GM03348 (cell line): Measurements from ENCODE around the gene TPRX1.
"Not testable (repeated sequence)": the region's sequence is repeated elsewhere in the genome, so short reads cannot be mapped to it uniquely, and the experiment has no call there.

ENCODE experiments used
- DNase-seq: peaks from one replicate; pipeline ENCODE4 v3.0.0; 2012; ENCODE audit warnings: low spot score

Gene TPRX1

DNA sequence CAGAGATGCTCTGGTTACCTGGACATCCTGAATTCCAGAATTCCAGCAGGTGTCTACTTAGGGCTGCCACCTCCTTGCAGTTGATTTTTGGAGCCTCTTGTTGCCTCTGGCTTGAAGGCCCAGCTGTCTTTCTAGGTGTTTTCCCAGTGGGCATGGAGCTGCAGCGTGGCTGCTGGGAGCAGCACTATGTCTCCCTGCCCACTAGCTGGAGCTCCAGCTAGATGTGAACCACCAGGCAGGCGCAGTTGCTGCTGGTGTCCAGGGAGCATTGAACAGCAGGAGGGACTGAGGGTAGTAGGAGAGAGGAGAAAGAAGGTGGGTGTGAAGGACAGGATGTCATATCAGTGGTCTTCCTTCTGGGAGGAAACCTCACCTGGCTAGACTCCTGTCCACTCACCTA, 35.7 kb downstream of the TPRX1 start:
- no peak for DNase-seq

DNA sequence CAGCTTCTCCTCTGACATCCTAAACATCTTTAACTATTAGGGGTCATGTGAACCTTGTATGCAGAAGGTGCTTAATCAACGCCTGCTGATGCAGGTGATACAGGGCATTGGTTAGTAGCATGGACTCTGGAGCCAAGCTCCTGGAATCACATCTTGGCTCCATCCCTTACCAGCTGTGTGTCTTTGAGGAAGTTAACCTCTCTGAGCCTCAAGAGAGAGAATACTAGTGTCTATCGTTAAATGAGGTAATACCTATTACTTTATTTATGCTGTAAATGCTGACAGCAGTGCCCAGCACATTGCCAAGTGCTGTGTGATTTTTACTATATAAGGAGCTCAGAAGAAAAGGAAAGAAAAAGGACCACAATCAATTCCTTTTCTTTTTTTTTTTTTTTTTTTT, 37.0 kb downstream of the TPRX1 start:
- no peak for DNase-seq

DNA sequence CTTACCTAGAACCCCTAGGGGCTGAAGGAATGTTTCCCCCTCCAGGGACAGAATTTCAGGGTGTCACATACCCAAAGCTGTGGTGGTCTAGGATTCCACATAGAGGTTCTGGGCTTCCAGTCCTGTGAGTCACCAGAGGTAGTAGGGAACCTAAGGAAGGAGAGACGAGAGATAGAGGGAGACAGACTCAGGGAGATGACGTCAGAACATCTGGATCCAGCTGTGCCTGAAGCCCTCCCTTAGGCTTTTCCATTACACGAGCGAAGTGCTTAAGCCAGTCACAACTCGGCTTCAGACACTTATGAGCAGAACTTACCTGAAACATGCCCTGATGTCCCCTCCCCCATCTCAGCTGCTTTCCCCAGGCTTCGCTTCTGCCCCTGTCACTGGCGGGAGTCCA, 37.7 kb downstream of the TPRX1 start:
- no peak for DNase-seq

DNA sequence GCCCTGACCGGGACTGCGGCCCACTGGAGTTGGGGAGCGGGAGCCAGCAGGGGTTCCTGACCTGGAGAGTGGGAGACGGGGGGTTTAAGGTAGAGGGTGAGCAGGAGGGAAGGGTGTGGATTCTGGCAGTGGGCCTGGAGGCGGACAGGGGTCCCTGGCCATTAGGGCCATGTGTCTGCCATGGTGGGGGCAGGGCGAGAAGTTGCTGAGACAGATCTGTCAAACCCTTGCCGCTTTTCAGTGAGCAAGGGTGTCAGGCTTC, 38.1 kb downstream of the TPRX1 start:
- no peak for DNase-seq

DNA sequence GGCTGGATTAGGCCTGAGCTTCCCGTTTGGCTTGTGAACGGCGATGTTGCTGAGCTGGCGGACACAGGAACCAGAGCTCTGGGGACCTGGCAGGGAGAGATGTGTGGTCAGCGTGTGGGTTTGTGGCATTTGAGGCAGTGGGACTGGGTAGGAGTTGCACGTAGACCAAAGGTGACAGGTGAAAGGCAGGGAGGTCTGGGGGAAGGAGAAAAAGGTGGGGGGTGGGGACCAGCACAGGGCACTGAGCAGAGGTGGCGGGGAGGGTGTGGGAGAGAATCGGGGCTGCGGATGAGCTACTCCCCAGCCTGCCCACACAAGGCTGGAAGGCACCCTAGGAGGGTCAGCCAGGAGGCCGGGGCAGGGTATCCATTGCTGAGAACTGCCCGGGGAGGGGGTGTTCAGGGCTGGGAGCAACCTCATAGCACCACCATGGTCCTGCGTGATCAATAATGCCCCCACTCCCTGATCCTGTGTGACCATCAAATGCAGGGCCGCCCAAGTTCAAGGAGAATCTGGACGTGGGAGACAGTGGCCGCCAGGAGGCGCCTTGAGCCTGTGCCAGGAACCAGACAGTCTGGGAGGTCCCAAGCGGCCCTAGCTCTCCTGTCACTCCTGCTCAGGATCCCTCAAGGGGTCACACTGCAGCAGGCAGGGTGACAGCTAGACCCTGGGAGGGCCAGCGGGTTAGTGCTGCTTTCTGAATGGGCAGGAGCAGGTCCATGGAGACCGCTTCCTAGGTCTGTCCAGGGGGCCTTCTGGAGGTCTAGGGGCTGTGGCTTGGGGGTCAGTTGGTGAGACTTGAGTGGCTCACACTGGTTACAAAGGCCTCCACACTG, 38.6 kb downstream of the TPRX1 start:
- DNase-seq: peak; percentile 73

DNA sequence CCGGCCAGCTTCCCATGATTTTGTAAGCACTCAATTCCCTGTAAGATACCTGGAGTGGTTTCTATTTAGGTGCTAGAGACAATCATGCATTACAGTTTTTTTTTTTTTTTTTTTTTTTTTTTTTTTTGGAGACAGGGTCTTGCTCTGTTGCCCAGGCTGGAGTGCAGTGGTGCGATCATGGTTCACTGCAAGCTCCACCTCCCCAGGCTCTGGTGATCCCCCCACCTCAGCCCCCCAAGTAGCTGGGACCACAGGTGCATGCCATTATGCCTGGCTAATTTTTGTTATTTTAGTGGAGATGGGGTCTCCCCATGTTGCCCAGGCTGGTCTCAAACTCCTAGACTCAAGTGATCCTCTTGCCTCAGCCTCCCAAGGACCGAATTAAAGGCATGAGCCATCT, 39.6 kb downstream of the TPRX1 start:
- DNase-seq: not testable (repeated sequence)

DNA sequence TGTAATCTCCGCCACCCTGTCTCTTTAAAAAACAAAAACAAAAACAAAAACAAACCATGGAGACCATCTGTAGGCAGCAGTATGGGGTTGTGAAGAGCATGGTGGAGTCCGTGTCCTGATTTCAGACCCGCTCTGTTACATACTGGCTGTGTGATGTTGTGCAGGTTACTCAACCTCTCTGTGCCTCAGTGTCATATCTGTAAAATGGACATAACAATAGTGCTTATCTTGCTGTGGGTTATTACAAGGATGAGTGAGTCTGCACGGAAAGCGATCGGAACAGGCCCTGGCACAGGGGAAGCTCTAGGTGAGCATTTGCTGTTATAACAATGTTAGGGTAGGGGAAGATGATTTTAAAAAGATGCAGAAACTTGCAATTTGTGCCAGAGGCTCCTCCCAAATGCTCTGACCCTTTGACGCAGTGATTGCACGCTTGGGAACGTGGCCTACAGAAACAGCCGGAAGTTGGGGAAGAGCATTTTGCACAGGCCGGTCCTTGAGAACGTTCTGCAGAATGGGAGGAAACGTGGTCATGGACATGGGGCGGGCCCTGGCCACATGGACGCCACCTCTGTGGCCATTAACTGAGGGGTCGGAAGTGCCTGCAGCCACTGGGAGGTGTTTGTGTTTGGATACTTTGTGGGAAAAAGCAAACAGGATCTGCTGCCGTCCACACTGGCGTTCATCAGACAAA, 41.6 kb downstream of the TPRX1 start:
- DNase-seq: no peak

DNA sequence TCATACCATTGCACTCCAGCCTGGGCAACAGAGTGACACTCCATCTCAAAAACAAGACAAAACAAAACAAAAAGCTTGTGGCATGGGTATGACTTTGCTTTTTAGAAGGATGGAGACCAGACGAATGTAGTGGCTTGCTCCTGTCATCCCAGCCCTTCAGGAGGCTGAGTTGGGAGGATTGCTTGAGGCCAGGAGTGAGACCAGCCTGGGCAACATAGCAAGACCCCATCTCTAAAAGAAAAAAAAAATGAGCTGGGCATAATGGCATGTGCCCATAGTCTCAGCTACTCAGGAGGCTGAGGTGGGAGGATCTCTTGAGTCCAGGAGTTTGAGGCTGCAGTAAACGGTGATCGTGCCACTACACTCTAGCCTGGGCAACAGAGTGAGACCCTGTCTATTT, 42.2 kb downstream of the TPRX1 start:
- DNase-seq: no peak

DNA sequence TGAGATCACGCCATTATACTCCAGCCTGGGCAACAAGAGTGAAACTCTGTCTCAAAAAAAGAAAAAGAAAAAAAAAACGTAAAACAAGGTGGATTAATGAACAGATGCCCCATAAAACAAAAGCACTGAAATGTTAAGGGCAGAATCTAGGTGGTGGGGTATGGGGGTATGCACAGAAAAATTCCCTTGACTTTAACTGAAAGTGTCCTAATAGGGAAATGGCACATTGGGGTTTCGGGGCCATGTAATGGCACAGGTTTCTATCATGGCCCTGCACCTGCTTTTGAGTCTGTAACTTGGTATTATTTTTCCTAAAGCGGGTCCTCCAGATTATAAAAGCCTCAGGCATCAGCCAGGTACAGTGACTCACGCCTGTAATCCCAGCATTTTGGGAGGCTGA, 42.8 kb downstream of the TPRX1 start:
- DNase-seq: no peak

DNA sequence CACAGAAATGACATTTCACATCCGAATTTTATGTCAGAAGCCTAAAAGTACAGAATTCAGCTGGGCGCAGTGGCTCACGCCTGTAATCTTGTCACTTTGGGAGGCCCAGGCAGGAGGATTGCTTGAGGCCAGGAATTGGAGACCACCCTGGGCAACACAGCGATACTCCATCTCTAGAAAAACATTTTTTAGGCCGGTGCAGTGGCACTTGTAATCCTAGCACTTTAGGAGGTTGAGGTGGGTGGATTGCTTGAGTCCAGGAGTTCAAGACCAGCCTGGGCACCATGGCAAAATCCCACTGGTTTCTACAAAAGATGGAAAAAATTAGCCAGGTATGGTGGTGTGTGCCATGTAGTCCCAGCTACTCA, 43.7 kb downstream of the TPRX1 start:
- no peak for DNase-seq

DNA sequence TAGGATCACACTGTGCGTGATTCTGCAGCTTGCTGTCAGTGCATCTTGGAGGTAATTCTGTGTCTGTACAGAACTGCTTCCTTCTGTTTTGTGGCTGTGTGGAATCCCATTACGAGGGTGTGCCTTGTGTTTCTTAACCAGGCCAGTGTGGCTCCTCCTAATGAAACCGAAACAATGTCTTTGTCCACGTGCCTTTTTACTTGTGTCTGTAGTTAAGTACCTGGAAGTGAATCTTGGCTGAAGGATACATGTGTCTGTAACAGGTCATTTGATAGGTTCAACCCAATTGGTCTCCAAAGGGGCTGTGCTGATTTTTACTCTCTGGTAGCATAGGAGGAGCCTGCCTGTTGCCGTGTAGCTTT, 45.9 kb downstream of the TPRX1 start:
- DNase-seq: no peak

DNA sequence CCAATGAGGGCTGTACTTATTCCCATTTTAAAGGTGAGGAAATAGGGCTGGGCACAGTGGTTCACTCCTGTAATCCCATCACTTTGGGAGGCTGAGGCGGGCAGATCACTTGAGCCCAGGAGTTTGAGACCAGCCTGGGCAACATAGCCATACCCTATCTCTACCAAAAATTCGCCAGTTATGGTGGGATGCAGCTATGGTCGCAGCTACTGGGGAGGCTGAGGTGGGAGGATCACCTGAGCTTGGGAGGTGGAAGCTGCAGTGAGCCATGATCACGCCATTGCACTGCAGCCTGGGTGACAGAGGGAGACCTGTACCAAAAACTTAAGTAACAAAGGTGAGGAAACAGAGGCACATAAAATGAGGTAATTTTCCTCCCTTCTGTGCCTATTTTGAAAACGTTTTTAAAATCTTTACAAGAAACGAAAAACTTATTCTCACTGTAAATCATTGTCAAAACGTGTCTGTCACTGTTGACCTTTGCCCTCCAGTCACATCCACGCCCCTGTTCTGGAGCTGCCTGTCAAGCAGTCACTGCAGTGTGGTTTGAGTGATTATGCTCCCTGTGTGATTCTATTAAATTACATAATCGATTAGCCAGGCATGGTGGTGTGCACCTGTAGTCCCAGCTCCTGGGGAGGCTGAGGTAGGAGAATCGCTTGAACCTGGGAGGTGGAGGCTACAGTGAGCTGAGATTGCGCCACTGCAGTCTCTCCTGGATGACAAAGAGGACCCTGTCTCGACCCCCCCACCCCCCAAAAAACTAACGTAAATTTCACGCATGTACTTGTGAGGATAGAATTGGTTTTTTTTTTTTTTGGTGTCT, 46.5 kb downstream of the TPRX1 start:
- no peak for DNase-seq

DNA sequence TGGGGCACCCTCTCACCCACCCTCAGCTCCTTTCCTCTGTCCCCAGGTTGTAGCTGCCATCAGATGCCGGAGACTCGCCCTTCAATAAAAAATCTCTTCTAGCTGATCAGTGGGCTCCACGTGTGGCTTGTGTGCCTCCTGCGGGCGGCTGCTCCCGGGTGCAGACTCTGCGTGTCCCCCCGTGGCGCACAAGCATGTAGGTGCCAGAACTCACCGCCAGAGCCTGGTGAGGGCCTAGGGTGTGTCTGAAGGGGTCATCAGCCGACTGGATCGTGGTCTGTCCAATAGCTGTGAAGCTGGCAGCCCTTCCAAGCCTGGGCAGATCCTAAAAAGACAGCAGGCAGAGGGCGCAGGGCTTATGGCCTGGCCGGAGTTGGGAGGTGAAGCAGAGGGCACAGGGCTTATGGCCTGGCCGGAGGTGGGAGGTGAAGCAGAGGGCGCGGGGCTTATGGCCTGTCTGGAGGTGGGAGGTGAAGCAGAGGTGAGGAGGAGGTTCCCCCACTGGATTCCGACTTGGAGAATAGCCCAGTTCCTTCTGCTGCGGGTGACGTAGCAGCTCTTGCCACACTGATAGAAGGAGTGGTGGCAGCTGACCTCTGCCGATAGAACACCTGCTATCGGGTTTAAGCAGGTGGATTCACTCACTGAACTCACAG, 47.3 kb downstream of the TPRX1 start:
- DNase-seq: no peak

DNA sequence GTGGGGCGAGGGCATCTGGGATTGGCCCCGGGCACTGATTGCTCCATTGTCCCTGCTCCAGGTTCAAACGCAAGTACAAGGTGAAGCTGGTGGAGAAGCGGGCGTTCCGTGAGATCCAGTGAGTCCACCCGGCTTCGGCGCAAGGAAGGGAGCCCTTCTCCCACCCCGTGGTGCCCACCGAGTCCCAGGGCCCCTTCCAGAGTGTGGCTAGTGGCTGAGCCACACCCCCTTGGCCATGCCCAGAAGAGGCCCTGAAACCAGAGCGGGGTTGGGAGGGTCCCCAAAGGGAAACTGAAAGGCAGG, 47.8 kb downstream of the TPRX1 start:
- no peak for DNase-seq

DNA sequence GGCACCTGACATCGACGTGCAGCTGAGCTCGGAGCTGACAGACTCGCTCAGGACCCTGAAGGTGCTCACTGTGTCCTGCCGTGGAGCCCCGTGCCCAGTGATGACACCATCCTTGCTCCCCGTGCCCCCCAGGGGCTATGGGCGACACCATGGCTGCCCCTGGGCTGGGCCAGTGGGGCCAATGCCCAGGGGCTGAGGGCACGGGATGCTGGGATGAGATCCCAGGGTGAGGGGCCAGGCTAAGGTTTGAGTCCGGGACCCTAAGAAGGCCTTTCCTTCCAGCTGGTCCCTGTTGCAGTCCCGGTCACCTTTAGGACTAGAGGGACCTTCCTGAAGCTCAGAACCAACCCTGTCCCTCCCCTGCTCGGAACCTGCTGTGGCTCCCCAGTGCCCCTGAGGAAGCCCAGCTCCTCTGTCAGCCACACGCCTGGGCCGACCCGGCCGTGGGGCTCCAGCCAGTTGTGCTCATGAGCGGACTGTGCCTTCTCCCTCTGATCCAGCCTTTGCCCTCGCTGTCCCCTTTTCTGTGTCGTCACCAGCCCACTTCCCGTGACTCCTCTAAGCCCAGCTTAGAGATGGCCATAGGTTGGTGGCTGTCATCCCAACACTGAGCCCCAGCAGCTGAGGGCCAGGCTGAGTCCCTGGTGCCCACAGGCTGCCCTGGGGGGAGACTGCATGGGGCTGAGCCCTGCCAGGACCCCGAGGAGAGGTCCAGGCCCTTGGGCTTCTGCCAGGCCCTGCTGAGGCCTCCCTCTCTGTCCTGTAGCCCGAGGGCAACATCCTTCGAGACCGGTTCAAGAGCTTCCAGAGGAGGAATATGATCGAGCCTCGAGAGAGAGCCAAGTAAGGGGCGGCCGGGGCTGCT, 48.4 kb downstream of the TPRX1 start:
- DNase-seq: no peak

DNA sequence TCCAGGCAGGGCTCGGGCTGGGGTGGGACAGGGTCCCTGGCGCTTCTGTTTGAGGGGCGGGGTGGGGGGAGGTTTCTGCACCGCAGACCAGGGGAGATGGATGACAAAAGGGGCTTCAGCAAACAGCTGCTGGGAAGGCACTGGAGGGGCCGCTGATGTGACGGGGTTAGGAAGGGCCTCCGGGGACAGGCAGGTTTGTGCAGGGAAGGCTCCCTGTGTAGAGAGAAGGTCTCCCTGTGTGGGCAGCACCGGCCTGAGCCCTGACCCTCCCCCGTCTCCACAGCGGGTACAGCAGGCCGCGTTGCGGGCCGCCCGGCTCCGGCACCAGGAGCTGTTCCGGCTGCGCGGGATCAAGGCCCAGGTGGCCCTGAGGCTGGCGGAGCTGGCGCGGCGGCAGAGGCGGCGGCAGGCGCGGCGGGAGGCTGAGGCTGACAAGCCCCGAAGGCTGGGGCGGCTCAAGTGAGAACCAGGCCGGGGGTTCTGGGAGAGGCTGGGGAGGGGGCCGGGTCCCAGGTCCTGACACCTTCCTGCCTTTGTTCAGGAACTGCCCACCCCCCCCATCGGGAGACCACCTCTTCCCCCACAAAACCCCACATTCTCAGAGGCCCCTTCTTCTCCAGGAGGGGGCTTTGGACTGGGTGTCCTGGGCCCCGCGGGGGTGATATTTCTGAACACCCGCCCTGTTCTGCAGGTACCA, 49.1 kb downstream of the TPRX1 start:
- DNase-seq: no peak

DNA sequence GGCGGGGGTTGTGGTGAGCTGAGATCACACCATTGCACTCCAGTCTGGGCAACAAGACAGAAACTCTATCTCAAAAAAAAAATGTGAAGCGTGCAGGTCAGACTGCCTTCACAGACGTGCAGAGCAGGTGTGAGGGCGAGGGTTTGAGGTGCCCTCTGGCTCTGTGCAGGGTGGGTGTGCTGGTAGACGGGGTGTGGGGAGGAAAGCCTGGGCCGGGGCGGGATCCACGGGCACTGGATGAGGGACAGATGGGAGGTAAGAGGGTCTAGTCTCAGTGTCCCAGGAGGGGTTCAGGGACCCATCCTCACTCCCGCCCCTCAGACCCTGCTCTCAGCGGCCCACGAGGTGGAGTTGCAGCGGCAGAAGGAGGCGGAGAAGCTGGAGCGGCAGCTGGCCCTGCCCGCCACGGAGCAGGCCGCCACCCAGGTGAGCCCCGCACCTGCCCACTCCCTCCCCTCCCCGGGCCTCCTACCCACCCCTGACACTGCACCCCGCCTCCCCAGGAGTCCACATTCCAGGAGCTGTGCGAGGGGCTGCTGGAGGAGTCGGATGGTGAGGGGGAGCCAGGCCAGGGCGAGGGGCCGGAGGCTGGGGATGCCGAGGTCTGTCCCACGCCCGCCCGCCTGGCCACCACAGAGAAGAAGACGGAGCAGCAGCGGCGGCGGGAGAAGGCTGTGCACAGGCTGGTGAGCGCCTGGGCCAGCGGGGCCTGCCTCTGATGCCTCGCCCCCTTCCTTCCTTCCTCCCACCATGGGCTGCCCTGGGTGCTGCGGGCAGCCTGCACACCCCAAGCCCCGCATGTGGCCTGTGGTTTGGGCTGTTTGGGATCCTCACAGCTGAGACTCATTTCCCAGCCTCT, 49.9 kb downstream of the TPRX1 start:
- no peak for DNase-seq

DNA sequence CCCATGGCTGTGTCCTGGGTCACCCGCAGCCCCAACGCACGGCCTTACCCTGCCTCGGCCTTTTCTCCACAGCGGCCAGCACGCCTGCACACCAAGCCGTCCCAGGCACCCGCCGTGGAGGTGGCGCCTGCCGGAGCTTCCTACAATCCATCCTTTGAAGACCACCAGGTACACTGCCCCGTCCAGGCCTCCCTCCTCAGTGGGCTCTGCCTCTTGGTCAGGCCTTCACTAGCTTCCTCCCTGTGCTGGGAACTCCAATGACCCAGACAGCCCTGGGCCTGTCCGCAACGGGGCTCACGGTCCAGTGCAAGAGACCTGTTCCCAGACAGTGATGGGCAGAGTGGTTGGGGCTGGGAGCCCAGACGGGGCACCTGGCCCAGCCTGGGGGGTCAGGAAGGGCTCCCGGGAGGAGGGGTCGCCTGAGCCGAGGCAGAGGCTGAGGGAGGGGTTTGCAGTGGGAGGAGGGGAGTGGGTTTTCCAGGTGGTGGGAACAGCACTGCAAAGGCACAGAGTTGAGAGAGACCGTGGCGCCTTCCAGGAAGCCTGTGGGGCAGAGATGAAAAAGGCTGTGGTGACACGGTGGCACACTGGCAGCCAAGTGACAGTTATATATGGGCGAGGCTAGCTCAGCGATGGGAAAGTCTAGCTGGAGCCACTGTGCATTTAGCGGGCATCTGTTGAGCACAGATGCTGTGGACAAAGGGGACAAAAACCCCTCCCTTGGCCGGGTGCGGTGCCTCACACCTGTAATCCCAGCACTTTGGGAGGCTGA, 51.7 kb downstream of the TPRX1 start:
- DNase-seq: no peak
